GM18526 (cell line): Measurements from ENCODE around the gene BPIFB4.

Experiments used
- POLR2A ChIP-seq: IDR thresholded peaks from 3 replicates; pipeline ENCODE4 v1.6.1; 2011; ENCODE audit not compliant: insufficient read length; ENCODE audit errors: extremely low read depth

BPIFB4 gene

GRCh38 chr20:33072362-33072761 lies 7.1 kb upstream of the BPIFB4 start:
- TF ChIP-seq POLR2A: no peak

GRCh38 chr20:33072813-33073212 lies 6.6 kb upstream of the BPIFB4 start:
- TF ChIP-seq POLR2A: no peak

GRCh38 chr20:33074675-33075074 lies 4.8 kb upstream of the BPIFB4 start:
- TF ChIP-seq POLR2A: no peak

- no peak for TF ChIP-seq POLR2A
Measured at GRCh38 chr20:33075281-33075680, 4.2 kb upstream of the BPIFB4 start.

GRCh38 chr20:33076662-33077372 lies 2.6 kb upstream of the BPIFB4 start:
- TF ChIP-seq POLR2A: no peak

GRCh38 chr20:33081411-33082154 lies 2.1 kb downstream of the BPIFB4 start:
- no peak for TF ChIP-seq POLR2A

- TF ChIP-seq POLR2A: no peak
Measured at GRCh38 chr20:33082546-33082945, 3.1 kb downstream of the BPIFB4 start.

GRCh38 chr20:33083544-33084340 lies 4.3 kb downstream of the BPIFB4 start:
- no peak for TF ChIP-seq POLR2A

- TF ChIP-seq POLR2A: no peak
Measured at GRCh38 chr20:33084722-33085121, 5.3 kb downstream of the BPIFB4 start.

- no peak for TF ChIP-seq POLR2A
Measured at GRCh38 chr20:33086052-33086722, 6.7 kb downstream of the BPIFB4 start.

- TF ChIP-seq POLR2A: no peak
Measured at GRCh38 chr20:33091147-33091546, 11.7 kb downstream of the BPIFB4 start.

GRCh38 chr20:33091693-33092092 lies 12.2 kb downstream of the BPIFB4 start:
- no peak for TF ChIP-seq POLR2A

- no peak for TF ChIP-seq POLR2A
Measured at GRCh38 chr20:33092361-33092760, 12.9 kb downstream of the BPIFB4 start.

- no peak for TF ChIP-seq POLR2A
Measured at GRCh38 chr20:33093074-33093473, 13.6 kb downstream of the BPIFB4 start.

- TF ChIP-seq POLR2A: no peak
Measured at GRCh38 chr20:33093582-33093981, 14.1 kb downstream of the BPIFB4 start.
